HEK293 (cell line): ENCODE data around the gene PRICKLE3.

Experiments
- CTCF ChIA-PET: fragments of 350-600 bp; formaldehyde crosslinking; extraction: SDS; loops from one replicate; lab custom pipeline; 2021; ENCODE audit warnings: antibody characterized with exemption; lab: Yijun Ruan, JAX
- POLR2A ChIA-PET: fragments of 300-600 bp; formaldehyde crosslinking; extraction: SDS; loops from one replicate; lab custom pipeline; 2020; ENCODE audit warnings: antibody characterized with exemption, inconsistent platforms; lab: Yijun Ruan, JAX
- H3K27ac ChIP-seq: fragments of 200-500 bp; sonication (Bioruptor generic); 2 replicates; pipeline ENCODE4 v1.5.1; 2014; ENCODE audit warnings: low read depth, low read length, control low read depth, inconsistent platforms; ENCODE audit errors: extremely low read depth
- H3K36me3 ChIP-seq, 2 experiments: fragments of 200-500 bp in 1 of 2; sonication (Bioruptor generic) in 1 of 2; 1 replicate in 1 of 2; 2 replicates in 1 of 2; pipeline ENCODE4 v1.5.1; 2014 to 2017; ENCODE audit warnings: inconsistent platforms in 2 of 2, low read length in 2 of 2; ENCODE audit not compliant: control insufficient read depth in 2 of 2, insufficient read depth in 1 of 2
- H3K4me1 ChIP-seq: fragments of 200-500 bp; sonication (Bioruptor generic); 2 replicates; pipeline ENCODE4 v1.5.1; 2014; ENCODE audit warnings: mild to moderate bottlenecking, low read length, inconsistent platforms; ENCODE audit not compliant: control insufficient read depth, insufficient read depth
- H3K4me3 ChIP-seq: 2 replicates; pipeline ENCODE4 v1.5.1; 2011; ENCODE audit warnings: low read depth, mild to moderate bottlenecking, control low read depth, low read length, moderate library complexity
- H3K9me3 ChIP-seq: fragments of 200-500 bp; sonication (Bioruptor generic); 2 replicates; pipeline ENCODE4 v1.5.1; 2014; ENCODE audit warnings: low read depth, low read length, inconsistent platforms; ENCODE audit not compliant: control insufficient read depth, insufficient read depth
- CTCF ChIP-seq: fragments of 450-650 bp; formaldehyde crosslinking; IDR thresholded peaks from 2 replicates; pipeline ENCODE4 v1.5.1; 2016; ENCODE audit warnings: missing biosample characterization, missing genetic modification characterization
- EGR2 ChIP-seq: fragments of 450-650 bp; formaldehyde crosslinking; IDR thresholded peaks from 2 replicates; pipeline ENCODE4 v1.5.1; 2016; ENCODE audit warnings: low read depth, missing biosample characterization, missing genetic modification characterization
- KLF8 ChIP-seq: fragments of 450-650 bp; formaldehyde crosslinking; IDR thresholded peaks from 2 replicates; pipeline ENCODE4 v1.5.1; 2016; ENCODE audit warnings: missing biosample characterization, missing genetic modification characterization
- ZFHX2 ChIP-seq: fragments of 450-650 bp; formaldehyde crosslinking; conservative IDR thresholded peaks from 2 replicates; pipeline ENCODE4 v1.5.1; 2016; ENCODE audit warnings: missing biosample characterization, missing genetic modification characterization
- ZNF133 ChIP-seq: fragments of 450-650 bp; formaldehyde crosslinking; IDR thresholded peaks from 2 replicates; pipeline ENCODE4 v1.5.1; 2016; ENCODE audit warnings: missing biosample characterization, missing genetic modification characterization
- ZNF214 ChIP-seq: fragments of 450-650 bp; formaldehyde crosslinking; IDR thresholded peaks from 2 replicates; pipeline ENCODE4 v1.5.1; 2017; ENCODE audit warnings: missing biosample characterization, mild to moderate bottlenecking, missing genetic modification characterization, borderline replicate concordance
- ZNF416 ChIP-seq: fragments of 450-650 bp; formaldehyde crosslinking; IDR thresholded peaks from 2 replicates; pipeline ENCODE4 v1.5.1; 2016; ENCODE audit warnings: missing biosample characterization, missing genetic modification characterization
- ZNF555 ChIP-seq: fragments of 450-650 bp; formaldehyde crosslinking; conservative IDR thresholded peaks from 2 replicates; pipeline ENCODE4 v1.5.1; 2017; ENCODE audit warnings: missing biosample characterization, mild to moderate bottlenecking, missing genetic modification characterization, inconsistent platforms
- ZNF571 ChIP-seq: fragments of 450-650 bp; formaldehyde crosslinking; IDR thresholded peaks from 2 replicates; pipeline ENCODE4 v1.5.0; 2017; ENCODE audit warnings: missing biosample characterization, missing genetic modification characterization
- TF ChIP-seq, protein P1 (sequence below): fragments of 450-650 bp; formaldehyde crosslinking; IDR thresholded peaks from 2 replicates; pipeline ENCODE4 v1.5.1; 2016; ENCODE audit warnings: missing biosample characterization, missing genetic modification characterization, borderline replicate concordance
- TF ChIP-seq, protein P2 (sequence below): fragments of 450-650 bp; IDR thresholded peaks from 2 replicates; pipeline ENCODE4 v1.5.1; 2018; ENCODE audit warnings: missing biosample characterization, mild to moderate bottlenecking, missing genetic modification characterization
- TF ChIP-seq, protein P3 (sequence below): fragments of 450-650 bp; formaldehyde crosslinking; IDR thresholded peaks from 2 replicates; pipeline ENCODE4 v1.5.0; 2017; ENCODE audit warnings: missing biosample characterization, missing genetic modification characterization, borderline replicate concordance
- TF ChIP-seq, protein P4 (sequence below): fragments of 450-650 bp; formaldehyde crosslinking; optimal IDR thresholded peaks from 2 replicates; pipeline ENCODE3; 2016; ENCODE audit warnings: missing biosample characterization, mild to moderate bottlenecking, missing genetic modification characterization

The PRICKLE3 gene

GRCh38 chrX:49205443-49205842, 19.3 kb upstream of the PRICKLE3 start (continued):
- TF ChIP-seq, protein P1, sequence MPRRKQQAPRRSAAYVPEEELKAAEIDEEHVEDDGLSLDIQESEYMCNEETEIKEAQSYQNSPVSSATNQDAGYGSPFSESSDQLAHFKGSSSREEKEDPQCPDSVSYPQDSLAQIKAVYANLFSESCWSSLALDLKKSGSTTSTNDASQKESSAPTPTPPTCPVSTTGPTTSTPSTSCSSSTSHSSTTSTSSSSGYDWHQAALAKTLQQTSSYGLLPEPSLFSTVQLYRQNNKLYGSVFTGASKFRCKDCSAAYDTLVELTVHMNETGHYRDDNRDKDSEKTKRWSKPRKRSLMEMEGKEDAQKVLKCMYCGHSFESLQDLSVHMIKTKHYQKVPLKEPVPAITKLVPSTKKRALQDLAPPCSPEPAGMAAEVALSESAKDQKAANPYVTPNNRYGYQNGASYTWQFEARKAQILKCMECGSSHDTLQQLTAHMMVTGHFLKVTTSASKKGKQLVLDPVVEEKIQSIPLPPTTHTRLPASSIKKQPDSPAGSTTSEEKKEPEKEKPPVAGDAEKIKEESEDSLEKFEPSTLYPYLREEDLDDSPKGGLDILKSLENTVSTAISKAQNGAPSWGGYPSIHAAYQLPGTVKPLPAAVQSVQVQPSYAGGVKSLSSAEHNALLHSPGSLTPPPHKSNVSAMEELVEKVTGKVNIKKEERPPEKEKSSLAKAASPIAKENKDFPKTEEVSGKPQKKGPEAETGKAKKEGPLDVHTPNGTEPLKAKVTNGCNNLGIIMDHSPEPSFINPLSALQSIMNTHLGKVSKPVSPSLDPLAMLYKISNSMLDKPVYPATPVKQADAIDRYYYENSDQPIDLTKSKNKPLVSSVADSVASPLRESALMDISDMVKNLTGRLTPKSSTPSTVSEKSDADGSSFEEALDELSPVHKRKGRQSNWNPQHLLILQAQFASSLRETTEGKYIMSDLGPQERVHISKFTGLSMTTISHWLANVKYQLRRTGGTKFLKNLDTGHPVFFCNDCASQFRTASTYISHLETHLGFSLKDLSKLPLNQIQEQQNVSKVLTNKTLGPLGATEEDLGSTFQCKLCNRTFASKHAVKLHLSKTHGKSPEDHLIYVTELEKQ: no peak
- TF ChIP-seq ZNF214 (tag by site-specific recombination): no peak
- TF ChIP-seq, all 188 proteins: peak for 0

GRCh38 chrX:49204709-49205108, 18.5 kb upstream of the PRICKLE3 start:
- CTCF ChIA-PET: no interaction called here
- H3K9me3 ChIP-seq: no peaks in the 10 kb centered on the region
- POLR2A ChIA-PET: no interaction called here

DNA sequence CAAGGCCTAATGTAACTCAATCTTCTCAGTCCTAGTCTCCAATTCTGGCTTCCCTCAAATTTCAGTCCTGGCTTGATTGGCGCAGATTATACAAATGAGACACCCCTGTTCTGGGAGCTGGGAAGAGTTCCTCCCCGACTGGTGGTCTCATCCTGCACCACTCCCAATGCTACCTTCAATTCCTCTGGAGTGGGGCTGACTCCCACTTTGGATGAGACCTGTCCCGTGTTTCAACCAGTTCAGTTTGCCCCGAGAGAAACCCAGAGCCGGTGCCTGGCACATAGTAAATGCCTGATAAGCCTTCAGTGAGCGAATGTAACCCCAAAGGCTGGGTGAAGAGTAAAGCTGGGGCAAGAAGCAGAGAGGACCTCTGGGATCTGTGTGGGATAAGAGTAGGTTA, 17.8 kb upstream of the PRICKLE3 start:
- no peaks in the 10 kb centered on the region for H3K4me1 ChIP-seq
- H3K9me3 ChIP-seq: no peaks in the 10 kb centered on the region
- TF ChIP-seq ZNF416 (tag by site-specific recombination): no peak
- TF ChIP-seq ZNF555 (tag by site-specific recombination): no peak
- TF ChIP-seq, protein P2, sequence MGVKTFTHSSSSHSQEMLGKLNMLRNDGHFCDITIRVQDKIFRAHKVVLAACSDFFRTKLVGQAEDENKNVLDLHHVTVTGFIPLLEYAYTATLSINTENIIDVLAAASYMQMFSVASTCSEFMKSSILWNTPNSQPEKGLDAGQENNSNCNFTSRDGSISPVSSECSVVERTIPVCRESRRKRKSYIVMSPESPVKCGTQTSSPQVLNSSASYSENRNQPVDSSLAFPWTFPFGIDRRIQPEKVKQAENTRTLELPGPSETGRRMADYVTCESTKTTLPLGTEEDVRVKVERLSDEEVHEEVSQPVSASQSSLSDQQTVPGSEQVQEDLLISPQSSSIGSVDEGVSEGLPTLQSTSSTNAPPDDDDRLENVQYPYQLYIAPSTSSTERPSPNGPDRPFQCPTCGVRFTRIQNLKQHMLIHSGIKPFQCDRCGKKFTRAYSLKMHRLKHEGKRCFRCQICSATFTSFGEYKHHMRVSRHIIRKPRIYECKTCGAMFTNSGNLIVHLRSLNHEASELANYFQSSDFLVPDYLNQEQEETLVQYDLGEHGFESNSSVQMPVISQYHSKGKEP: no peak
- TF ChIP-seq, protein P3, sequence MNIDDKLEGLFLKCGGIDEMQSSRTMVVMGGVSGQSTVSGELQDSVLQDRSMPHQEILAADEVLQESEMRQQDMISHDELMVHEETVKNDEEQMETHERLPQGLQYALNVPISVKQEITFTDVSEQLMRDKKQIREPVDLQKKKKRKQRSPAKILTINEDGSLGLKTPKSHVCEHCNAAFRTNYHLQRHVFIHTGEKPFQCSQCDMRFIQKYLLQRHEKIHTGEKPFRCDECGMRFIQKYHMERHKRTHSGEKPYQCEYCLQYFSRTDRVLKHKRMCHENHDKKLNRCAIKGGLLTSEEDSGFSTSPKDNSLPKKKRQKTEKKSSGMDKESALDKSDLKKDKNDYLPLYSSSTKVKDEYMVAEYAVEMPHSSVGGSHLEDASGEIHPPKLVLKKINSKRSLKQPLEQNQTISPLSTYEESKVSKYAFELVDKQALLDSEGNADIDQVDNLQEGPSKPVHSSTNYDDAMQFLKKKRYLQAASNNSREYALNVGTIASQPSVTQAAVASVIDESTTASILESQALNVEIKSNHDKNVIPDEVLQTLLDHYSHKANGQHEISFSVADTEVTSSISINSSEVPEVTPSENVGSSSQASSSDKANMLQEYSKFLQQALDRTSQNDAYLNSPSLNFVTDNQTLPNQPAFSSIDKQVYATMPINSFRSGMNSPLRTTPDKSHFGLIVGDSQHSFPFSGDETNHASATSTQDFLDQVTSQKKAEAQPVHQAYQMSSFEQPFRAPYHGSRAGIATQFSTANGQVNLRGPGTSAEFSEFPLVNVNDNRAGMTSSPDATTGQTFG: no peak
- TF ChIP-seq KLF8 (tag by site-specific recombination): no peak
- TF ChIP-seq ZNF571 (tag by site-specific recombination): no peak
- TF ChIP-seq CTCF: no peak
- TF ChIP-seq ZNF133: no peak
- ChIA-PET POLR2A (no interaction called here), CTCF (no interaction called here)
- H3K4me3 ChIP-seq: no peak overlapping the region
- H3K36me3 ChIP-seq: no peaks in the 10 kb centered on the region
- no peak overlapping the region for H3K27ac ChIP-seq

More at GRCh38 chrX:49204709-49205108, 18.5 kb upstream of the PRICKLE3 start:
- TF ChIP-seq, protein P4, sequence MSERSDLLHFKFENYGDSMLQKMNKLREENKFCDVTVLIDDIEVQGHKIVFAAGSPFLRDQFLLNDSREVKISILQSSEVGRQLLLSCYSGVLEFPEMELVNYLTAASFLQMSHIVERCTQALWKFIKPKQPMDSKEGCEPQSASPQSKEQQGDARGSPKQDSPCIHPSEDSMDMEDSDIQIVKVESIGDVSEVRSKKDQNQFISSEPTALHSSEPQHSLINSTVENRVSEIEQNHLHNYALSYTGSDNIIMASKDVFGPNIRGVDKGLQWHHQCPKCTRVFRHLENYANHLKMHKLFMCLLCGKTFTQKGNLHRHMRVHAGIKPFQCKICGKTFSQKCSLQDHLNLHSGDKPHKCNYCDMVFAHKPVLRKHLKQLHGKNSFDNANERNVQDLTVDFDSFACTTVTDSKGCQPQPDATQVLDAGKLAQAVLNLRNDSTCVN (tag by site-specific recombination): no peak
- TF ChIP-seq ZFHX2 (tag by site-specific recombination) (peak; percentile 79), EGR2 (tag by site-specific recombination) (peak; percentile 91)
- Histone ChIP-seq H3K4me3 (no peak overlapping the region), H3K27ac (no peak overlapping the region), H3K4me1 (no peaks in the 10 kb centered on the region), H3K36me3 (no peaks in the 10 kb centered on the region)
